ENCODE results near the gene VPS8. TPM values are rescaled to one million over a fixed set of nuclear protein-coding genes. Genes with fewer than 3 reads are reported as not detected.
"Not testable (repeated sequence)": the region's sequence is repeated elsewhere in the genome, so short reads cannot be mapped to it uniquely, and the experiment has no call there.

Gene VPS8
- total RNA-seq, 2 experiments from 2014 or later = 47.6 to 51.8 TPM

- H3K4me1 Mint-ChIP-seq (ENCODE audit: low read depth) = no peaks in the 10 kb centered on the region
- DNase-seq = no peak
- no peak for ATAC-seq
- no peaks in the 10 kb centered on the region for H3K27me3 Mint-ChIP-seq (ENCODE audit: low read depth)
- H3K9me3 Mint-ChIP-seq (ENCODE audit: insufficient read depth) = no peaks in the 10 kb centered on the region
- H3K27ac Mint-ChIP-seq = no peak overlapping the region
- peaks cover 40% of the 10 kb centered on the region for H3K36me3 Mint-ChIP-seq (ENCODE audit: low read depth)
- no peak overlapping the region for H3K4me3 Mint-ChIP-seq
- ChIA-PET POLR2A (no interaction called here), CTCF (no interaction called here)
These were observed 165.8 kb downstream of the VPS8 start for GRCh38 chr3:184977796-184978195.

- CTCF ChIA-PET = interaction anchor here (0.6 kb wide), 1 partner anchor 39 kb away, joined by 3 read pairs; no protein-coding TSS in a partner anchor
- H3K9me3 Mint-ChIP-seq (ENCODE audit: insufficient read depth) = no peaks in the 10 kb centered on the region
These were observed 169.1 kb downstream of the VPS8 start for GRCh38 chr3:184981071-184981470.

DNA sequence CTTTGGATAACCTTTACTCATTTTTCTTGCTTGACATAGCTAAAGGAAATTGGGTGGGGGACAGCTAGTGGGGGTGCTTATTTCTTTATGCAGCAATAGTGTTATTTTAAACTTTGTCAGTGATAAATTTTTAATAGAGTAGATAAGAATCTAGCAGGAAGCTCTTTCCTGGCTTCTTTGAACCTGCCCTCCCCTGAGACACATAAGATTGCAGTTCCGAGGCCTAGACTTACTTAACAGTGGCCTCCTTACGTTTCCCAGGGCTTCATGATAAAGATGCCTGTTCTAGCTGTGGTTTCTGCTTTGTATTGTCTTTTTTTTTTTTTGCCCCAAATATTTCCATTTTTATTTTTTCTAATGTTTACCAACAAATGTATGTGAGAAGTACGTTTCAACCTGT lies 170.1 kb downstream of the VPS8 start:
- no peaks in the 10 kb centered on the region for H3K9me3 Mint-ChIP-seq (ENCODE audit: insufficient read depth)
- no peak overlapping the region for H3K27ac Mint-ChIP-seq
- H3K4me3 Mint-ChIP-seq = no peak overlapping the region
- H3K27me3 Mint-ChIP-seq (ENCODE audit: low read depth) = no peaks in the 10 kb centered on the region
- CTCF ChIA-PET = no interaction called here
- no peak for ATAC-seq
- peaks cover 25% of the 10 kb centered on the region for H3K36me3 Mint-ChIP-seq (ENCODE audit: low read depth)
- H3K4me1 Mint-ChIP-seq (ENCODE audit: low read depth) = no peaks in the 10 kb centered on the region
- no peak for DNase-seq
- POLR2A ChIA-PET = no interaction called here

More at GRCh38 chr3:184981071-184981470, 169.1 kb downstream of the VPS8 start:
- Mint-ChIP-seq H3K36me3 (ENCODE audit: low read depth) (peaks cover 29% of the 10 kb centered on the region), H3K4me3 (no peak overlapping the region), H3K27ac (no peak overlapping the region), H3K4me1 (ENCODE audit: low read depth) (no peaks in the 10 kb centered on the region), H3K27me3 (ENCODE audit: low read depth) (no peaks in the 10 kb centered on the region)
- POLR2A ChIA-PET = no interaction called here
- ATAC-seq = no peak
- DNase-seq = no peak

DNA sequence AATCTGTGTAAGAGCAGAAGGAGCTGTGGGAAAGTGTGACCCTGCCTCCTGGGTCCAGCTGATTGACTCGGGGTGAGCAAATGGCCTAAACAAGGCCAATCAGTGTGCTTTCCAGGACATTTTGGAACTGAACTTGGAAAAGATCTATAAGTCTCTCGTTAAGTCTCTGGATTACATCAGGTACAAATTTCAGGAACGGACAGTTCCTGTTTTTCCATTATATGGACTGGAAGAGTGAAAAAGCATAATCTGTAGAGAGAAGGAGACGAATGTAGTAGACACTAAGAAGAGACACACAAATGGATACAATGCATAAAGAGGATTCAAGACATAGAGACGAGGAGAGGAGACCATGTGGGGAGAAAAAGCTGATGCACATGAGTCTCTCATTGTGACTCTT lies 173.6 kb downstream of the VPS8 start:
- POLR2A ChIA-PET = interaction anchor here (0.6 kb wide), 1 partner anchor 9 kb away, joined by 4 read pairs; no protein-coding TSS in a partner anchor
- Mint-ChIP-seq H3K27me3 (ENCODE audit: low read depth) (no peaks in the 10 kb centered on the region), H3K27ac (no peak overlapping the region), H3K4me3 (no peak overlapping the region), H3K4me1 (ENCODE audit: low read depth) (no peaks in the 10 kb centered on the region), H3K9me3 (ENCODE audit: insufficient read depth) (no peaks in the 10 kb centered on the region), H3K36me3 (ENCODE audit: low read depth) (peaks cover 27% of the 10 kb centered on the region)
- DNase-seq (no peak), ATAC-seq (no peak)
- CTCF ChIA-PET = no interaction called here

GRCh38 chr3:184986366-184986889 lies 174.5 kb downstream of the VPS8 start:
- CTCF ChIA-PET = no interaction called here
- H3K36me3 Mint-ChIP-seq (ENCODE audit: low read depth) = peaks cover 26% of the 10 kb centered on the region
- no peak for ATAC-seq

DNA sequence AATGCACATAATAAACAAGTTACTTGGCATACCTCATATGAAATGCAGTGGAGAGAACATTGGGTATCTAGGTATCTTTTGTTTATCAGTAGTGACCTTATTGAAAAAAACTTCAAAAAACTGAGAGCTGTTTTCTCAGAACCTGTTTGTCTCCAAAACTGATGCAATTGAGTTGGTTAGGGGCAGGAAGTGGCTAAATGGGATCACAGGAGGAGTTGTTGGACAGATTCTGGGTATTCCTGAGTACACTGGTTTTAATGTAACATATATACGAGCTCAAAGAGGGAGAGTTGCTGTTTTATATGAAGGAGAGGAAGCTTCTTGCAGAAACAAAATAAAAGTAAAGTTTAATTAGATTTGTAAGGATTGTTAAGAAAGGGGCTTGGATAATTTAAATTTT lies 181.4 kb downstream of the VPS8 start:
- no peaks in the 10 kb centered on the region for H3K27me3 Mint-ChIP-seq (ENCODE audit: low read depth)
- no peak overlapping the region for H3K4me3 Mint-ChIP-seq
- ATAC-seq = no peak
- H3K27ac Mint-ChIP-seq = no peak overlapping the region
- peaks cover 17% of the 10 kb centered on the region for H3K36me3 Mint-ChIP-seq (ENCODE audit: low read depth)
- H3K9me3 Mint-ChIP-seq (ENCODE audit: insufficient read depth) = no peaks in the 10 kb centered on the region
- no peak for DNase-seq
- ChIA-PET POLR2A (no interaction called here), CTCF (no interaction called here)
- peaks cover 8% of the 10 kb centered on the region for H3K4me1 Mint-ChIP-seq (ENCODE audit: low read depth)

More at GRCh38 chr3:184986366-184986889, 174.5 kb downstream of the VPS8 start:
- no peaks in the 10 kb centered on the region for H3K27me3 Mint-ChIP-seq (ENCODE audit: low read depth)
- H3K9me3 Mint-ChIP-seq (ENCODE audit: insufficient read depth) = no peaks in the 10 kb centered on the region
- no peak overlapping the region for H3K27ac Mint-ChIP-seq
- no peaks in the 10 kb centered on the region for H3K4me1 Mint-ChIP-seq (ENCODE audit: low read depth)
- POLR2A ChIA-PET = interaction anchor here (0.6 kb wide), 1 partner anchor 8 kb away, joined by 4 read pairs; no protein-coding TSS in a partner anchor
- no peak overlapping the region for H3K4me3 Mint-ChIP-seq
- no peak for DNase-seq

- POLR2A ChIA-PET; H3K4me1 Mint-ChIP-seq (ENCODE audit: low read depth); H3K4me3 Mint-ChIP-seq; H3K9me3 Mint-ChIP-seq (ENCODE audit: insufficient read depth); DNase-seq; CTCF ChIA-PET; H3K27me3 Mint-ChIP-seq (ENCODE audit: low read depth); H3K27ac Mint-ChIP-seq; ATAC-seq: not testable (repeated sequence)
- peaks cover 55% of the 10 kb centered on the region for H3K36me3 Mint-ChIP-seq (ENCODE audit: low read depth)
These were observed 191.9 kb downstream of the VPS8 start for GRCh38 chr3:185003876-185004275.

- peaks cover 37% of the 10 kb centered on the region for H3K36me3 Mint-ChIP-seq (ENCODE audit: low read depth)
- H3K4me3 Mint-ChIP-seq = no peak overlapping the region
- ChIA-PET POLR2A (no interaction called here), CTCF (no interaction called here)
- ATAC-seq (no peak), DNase-seq (no peak)
- H3K27me3 Mint-ChIP-seq (ENCODE audit: low read depth) = no peaks in the 10 kb centered on the region
- H3K4me1 Mint-ChIP-seq (ENCODE audit: low read depth) = no peaks in the 10 kb centered on the region
- H3K27ac Mint-ChIP-seq = no peak overlapping the region
- H3K9me3 Mint-ChIP-seq (ENCODE audit: insufficient read depth) = peaks cover 11% of the 10 kb centered on the region
These were observed 197.7 kb downstream of the VPS8 start for GRCh38 chr3:185009650-185010049.

DNA sequence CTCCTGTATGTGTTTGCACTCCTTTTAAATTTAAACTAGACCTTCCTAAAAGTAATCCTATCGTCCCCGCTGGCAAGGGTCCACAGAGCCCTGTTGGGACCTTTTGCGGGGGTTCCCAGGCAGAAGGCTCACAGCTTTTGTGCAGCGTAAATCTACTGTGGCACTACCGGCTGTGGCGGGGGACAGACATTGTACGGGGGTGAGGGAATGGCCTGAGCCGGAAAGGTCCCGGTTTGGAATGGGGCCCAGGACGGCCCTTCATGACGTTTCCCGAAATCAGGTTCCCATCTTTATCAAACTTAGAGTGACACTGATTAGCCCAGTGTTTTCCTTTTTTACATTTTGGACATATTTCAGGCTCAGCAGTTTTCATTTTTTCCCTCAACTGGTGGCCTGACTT lies 205.6 kb downstream of the VPS8 start:
- CTCF ChIA-PET; POLR2A ChIA-PET; H3K4me3 Mint-ChIP-seq; H3K4me1 Mint-ChIP-seq (ENCODE audit: low read depth); DNase-seq; H3K27ac Mint-ChIP-seq; H3K27me3 Mint-ChIP-seq (ENCODE audit: low read depth); ATAC-seq: not testable (repeated sequence)
- peaks cover 20% of the 10 kb centered on the region for H3K9me3 Mint-ChIP-seq (ENCODE audit: insufficient read depth)
- peaks cover 36% of the 10 kb centered on the region for H3K36me3 Mint-ChIP-seq (ENCODE audit: low read depth)

GRCh38 chr3:185017996-185018395 lies 206.0 kb downstream of the VPS8 start:
- H3K36me3 Mint-ChIP-seq (ENCODE audit: low read depth) = peaks cover 36% of the 10 kb centered on the region
- not testable (repeated sequence) for ATAC-seq

GRCh38 chr3:185021256-185021655 lies 209.3 kb downstream of the VPS8 start:
- DNase-seq = no peak
- Mint-ChIP-seq H3K27me3 (ENCODE audit: low read depth) (no peaks in the 10 kb centered on the region), H3K36me3 (ENCODE audit: low read depth) (peaks cover 36% of the 10 kb centered on the region), H3K27ac (no peak overlapping the region), H3K4me1 (ENCODE audit: low read depth) (no peaks in the 10 kb centered on the region), H3K4me3 (no peak overlapping the region), H3K9me3 (ENCODE audit: insufficient read depth) (peaks cover 20% of the 10 kb centered on the region)
- POLR2A ChIA-PET = no interaction called here
- CTCF ChIA-PET = no interaction called here
- no peak for ATAC-seq

More at GRCh38 chr3:185017996-185018395, 206.0 kb downstream of the VPS8 start:
- CTCF ChIA-PET; DNase-seq; H3K4me1 Mint-ChIP-seq (ENCODE audit: low read depth); H3K27ac Mint-ChIP-seq; H3K4me3 Mint-ChIP-seq; POLR2A ChIA-PET; H3K27me3 Mint-ChIP-seq (ENCODE audit: low read depth): not testable (repeated sequence)
- peaks cover 20% of the 10 kb centered on the region for H3K9me3 Mint-ChIP-seq (ENCODE audit: insufficient read depth)

DNA sequence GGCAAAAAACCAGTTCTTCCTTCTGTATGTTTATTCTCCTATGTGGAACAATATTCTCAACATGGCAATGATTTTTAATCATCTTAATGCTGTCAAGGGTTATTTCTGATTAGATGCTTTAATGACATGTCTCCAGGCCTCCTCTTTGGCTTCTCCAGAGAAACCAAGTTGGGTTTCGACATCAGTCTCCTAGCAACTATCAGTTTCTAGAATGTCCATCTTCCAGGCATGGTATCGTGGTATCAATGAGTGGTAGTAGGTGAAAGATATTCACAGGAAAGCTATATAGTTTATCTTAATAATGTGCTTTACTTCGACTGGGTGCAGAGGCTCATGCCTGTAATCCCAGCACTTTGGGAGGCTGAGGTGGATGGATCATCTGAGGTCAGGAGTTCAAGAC lies 212.4 kb downstream of the VPS8 start:
- Mint-ChIP-seq H3K27me3 (ENCODE audit: low read depth) (no peaks in the 10 kb centered on the region), H3K4me1 (ENCODE audit: low read depth) (no peaks in the 10 kb centered on the region), H3K4me3 (no peak overlapping the region), H3K9me3 (ENCODE audit: insufficient read depth) (peaks cover 7% of the 10 kb centered on the region), H3K36me3 (ENCODE audit: low read depth) (peaks cover 26% of the 10 kb centered on the region), H3K27ac (no peak overlapping the region)
- ATAC-seq (no peak), DNase-seq (no peak)
- ChIA-PET CTCF (no interaction called here), POLR2A (no interaction called here)

DNA sequence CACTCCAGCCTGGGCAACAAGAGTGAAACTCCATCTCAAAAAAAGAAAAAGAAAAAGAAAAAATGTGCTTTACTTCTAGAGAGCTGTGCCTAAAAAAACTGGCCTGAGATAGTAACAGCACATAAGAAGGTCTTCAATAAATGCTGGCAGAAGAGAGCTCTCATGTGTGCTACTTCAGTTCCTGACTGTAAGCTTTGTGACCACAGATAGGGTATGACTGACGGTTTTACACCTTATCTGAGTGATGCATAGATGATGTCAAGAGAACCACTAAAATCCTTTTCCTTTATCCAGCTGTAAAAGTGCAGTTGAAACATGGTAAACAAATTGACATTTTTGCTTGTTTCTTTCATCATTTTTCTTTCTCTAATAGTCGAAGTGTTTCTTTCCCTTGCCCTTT lies 213.0 kb downstream of the VPS8 start:
- no peaks in the 10 kb centered on the region for H3K27me3 Mint-ChIP-seq (ENCODE audit: low read depth)
- peaks cover 26% of the 10 kb centered on the region for H3K36me3 Mint-ChIP-seq (ENCODE audit: low read depth)
- ATAC-seq (no peak), DNase-seq (no peak)
- H3K4me3 Mint-ChIP-seq = no peak overlapping the region
- POLR2A ChIA-PET = no interaction called here
- H3K27ac Mint-ChIP-seq = no peak overlapping the region
- H3K9me3 Mint-ChIP-seq (ENCODE audit: insufficient read depth) = peaks cover 2% of the 10 kb centered on the region
- H3K4me1 Mint-ChIP-seq (ENCODE audit: low read depth) = no peaks in the 10 kb centered on the region
- CTCF ChIA-PET = no interaction called here
